Measurements from ENCODE around the gene PCID2.

DNA sequence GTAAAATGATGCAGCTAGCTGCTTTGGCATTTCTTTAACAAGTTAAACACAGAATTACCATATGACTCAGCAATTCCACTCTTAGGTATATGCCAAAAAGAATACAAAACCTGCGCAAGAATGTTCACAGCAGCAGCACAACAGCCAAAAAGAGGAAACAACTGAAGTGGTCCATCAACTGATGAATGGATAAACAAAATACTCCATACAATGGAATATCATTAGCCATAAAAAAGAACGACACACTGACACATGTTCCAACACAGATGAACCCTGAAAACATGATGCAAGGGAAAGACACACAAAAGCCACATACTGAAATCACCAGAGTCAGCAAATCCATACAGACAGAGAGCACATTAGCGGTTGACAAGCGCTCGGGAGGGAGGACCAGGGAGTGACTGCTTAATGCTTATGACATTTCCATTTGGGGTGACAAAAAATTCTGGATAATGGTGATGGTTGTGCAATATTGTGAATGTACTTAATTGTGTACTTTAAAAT is 3.0 kb downstream of the PCID2 start:
- TF ChIP-seq ARNT (IDR thresholded peaks at IDR 0.05) (no peak), FOXK2 (IDR thresholded peaks at IDR 0.05) (no peak), FOXM1 (IDR thresholded peaks at IDR 0.05; ENCODE audit: borderline replicate concordance) (no peak), SP1 (IDR thresholded peaks at IDR 0.05) (no peak), CTBP1 (IDR thresholded peaks at IDR 0.05; ENCODE audit: borderline replicate concordance) (no peak), BHLHE40 (IDR thresholded peaks at IDR 0.05; ENCODE audit: borderline replicate concordance) (no peak), ELF4 (IDR thresholded peaks at IDR 0.05) (no peak), SUZ12 (IDR thresholded peaks at IDR 0.05) (no peak)

Measured in HEK293T (cell line).